AG09309 (cell line): ENCODE measurements around the gene PCED1A.

Source experiments
- DNase-seq: peaks from one replicate; pipeline ENCODE4 v3.0.0-alpha.2; 2010; ENCODE audit warnings: low read depth
- H3K4me3 ChIP-seq: 2 replicates; pipeline ENCODE4 v1.5.1; 2011; ENCODE audit warnings: mild to moderate bottlenecking, low read depth, low read length, moderate library complexity; ENCODE audit not compliant: control insufficient read depth
- TF ChIP-seq, protein P1 (sequence below): IDR thresholded peaks from 2 replicates; pipeline ENCODE4 v1.5.1; 2011; ENCODE audit warnings: mild to moderate bottlenecking, low read depth, low read length, inconsistent platforms; ENCODE audit not compliant: insufficient read depth, control insufficient read depth; ENCODE audit errors: missing control alignments

Gene PCED1A

DNA sequence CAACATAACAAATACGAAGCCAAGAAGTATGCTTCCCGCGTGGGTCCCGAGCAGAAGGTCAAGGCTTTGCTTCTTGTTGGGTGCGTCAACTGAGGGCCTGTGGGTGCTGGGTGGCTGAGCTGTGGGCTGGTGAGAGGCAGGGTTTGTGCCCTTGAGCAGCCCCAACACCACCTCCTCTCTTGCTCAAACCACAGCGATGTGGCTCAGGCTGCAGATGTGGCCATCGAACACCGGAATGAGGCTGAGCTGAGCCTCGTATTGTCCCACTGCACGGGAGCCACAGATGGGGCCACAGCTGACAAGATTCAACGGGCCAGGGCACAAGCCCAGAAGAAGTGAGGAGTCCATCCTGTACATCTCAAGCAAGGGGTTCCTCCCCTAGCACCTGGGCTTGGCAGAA, 25.8 kb upstream of the PCED1A start:
- TF ChIP-seq, protein P1, sequence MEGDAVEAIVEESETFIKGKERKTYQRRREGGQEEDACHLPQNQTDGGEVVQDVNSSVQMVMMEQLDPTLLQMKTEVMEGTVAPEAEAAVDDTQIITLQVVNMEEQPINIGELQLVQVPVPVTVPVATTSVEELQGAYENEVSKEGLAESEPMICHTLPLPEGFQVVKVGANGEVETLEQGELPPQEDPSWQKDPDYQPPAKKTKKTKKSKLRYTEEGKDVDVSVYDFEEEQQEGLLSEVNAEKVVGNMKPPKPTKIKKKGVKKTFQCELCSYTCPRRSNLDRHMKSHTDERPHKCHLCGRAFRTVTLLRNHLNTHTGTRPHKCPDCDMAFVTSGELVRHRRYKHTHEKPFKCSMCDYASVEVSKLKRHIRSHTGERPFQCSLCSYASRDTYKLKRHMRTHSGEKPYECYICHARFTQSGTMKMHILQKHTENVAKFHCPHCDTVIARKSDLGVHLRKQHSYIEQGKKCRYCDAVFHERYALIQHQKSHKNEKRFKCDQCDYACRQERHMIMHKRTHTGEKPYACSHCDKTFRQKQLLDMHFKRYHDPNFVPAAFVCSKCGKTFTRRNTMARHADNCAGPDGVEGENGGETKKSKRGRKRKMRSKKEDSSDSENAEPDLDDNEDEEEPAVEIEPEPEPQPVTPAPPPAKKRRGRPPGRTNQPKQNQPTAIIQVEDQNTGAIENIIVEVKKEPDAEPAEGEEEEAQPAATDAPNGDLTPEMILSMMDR: no peak
- H3K4me3 ChIP-seq: no peak overlapping the region
- DNase-seq: no peak

DNA sequence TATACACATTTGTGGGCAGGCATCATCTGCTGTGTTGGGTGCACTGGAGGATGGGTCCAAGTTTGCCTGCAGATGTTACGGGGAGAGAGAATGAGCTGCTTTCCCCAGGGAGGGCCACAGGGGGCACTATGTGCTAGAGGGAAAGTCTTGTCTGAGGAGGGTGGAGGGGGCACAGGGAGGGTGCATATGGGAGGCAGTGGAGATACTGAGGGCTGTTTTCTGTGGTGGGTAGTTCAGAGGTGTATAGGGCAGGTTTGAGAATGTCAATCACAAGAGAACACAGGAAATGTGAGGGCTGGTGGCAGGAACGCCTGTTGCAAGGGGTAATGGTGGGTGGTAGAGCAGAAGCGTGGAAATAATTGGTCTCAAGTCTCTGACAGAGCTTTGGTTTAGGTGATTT, 25.2 kb upstream of the PCED1A start:
- no peak overlapping the region for H3K4me3 ChIP-seq
- TF ChIP-seq, protein P1: no peak
- no peak for DNase-seq

GRCh38 chr20:2865101-2865500, 24.6 kb upstream of the PCED1A start:
- DNase-seq: no peak
- H3K4me3 ChIP-seq: no peak overlapping the region
- TF ChIP-seq, protein P1: no peak

- DNase-seq: no peak
- no peak overlapping the region for H3K4me3 ChIP-seq
- TF ChIP-seq, protein P1: no peak
Observed at GRCh38 chr20:2864626-2865025, 24.2 kb upstream of the PCED1A start.

DNA sequence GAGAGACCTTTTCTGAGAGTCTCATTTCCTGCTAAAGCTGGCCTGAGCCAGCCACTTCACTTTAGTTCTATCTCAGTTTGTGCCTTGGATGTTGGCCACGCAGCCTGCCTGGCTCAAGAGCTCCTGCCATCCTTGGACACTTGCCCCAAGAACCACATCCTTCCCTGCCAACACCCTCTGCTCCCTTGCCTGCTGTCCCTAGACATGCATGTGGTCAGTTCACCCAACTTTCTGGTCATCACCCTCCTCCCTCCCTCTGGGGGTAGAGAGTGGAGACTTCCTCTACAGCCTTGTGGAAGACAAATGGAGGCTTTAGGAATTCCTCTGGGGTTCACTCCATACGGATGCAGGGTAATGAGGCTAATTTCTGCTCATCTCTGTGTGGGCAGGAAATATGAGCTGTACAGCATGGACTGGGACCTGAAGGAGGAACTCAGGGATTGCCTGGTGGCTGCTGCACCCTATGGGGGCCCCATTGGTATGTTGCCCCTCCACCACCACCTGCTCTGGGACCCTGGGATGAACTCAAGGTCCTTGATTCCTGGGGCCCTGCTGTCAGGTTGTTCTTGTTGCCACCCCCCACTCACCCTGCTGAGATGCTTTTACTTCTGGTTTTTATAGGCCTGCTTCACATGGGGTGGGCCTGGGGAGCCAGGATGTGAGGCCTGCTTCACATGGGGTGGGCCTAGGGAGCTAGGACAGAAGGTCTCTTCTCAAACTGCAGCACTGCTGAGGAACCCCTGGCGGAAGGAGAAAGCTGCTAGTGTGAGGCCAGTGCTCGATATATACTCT, 19.1 kb upstream of the PCED1A start:
- no peak overlapping the region for H3K4me3 ChIP-seq
- no peak for DNase-seq

DNA sequence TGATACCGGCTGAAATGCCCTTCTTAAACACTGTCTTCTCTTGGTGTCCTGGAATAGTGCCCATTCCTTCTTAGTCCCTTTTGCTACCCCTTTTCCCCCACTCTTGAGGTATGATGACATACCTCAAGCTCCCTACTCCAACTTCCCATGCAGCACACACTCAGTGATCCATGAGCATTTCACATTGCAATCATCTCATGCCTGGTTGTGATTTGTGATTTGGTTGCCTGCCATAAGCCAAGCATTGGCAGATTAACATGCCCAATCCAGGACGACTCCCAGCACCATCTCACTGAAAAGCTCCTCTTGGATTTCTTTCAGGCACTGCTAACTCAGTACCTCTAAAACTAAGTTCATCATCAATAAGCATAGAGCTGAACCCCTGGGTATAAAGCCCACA, 18.1 kb upstream of the PCED1A start:
- TF ChIP-seq, protein P1: no peak
- H3K4me3 ChIP-seq: no peak overlapping the region
- DNase-seq: no peak

More for the DNA sequence above, 19.1 kb upstream of the PCED1A start:
- TF ChIP-seq, protein P1: no peak
